GM23338 (cell line): Measurements from ENCODE around the gene SNAPC4.

Source experiments
- CREB1 ChIP-seq: fragments of 250-450 bp; sonication (Bioruptor Pico); IDR thresholded peaks from 2 replicates; pipeline ENCODE4 v1.5.0; 2020; ENCODE audit warnings: low read depth, mild to moderate bottlenecking, moderate library complexity
- EZH2 ChIP-seq: fragments of 200-600 bp; sonication (generic); IDR thresholded peaks from one replicate; pipeline ENCODE4 v1.8.0; 2017; ENCODE audit warnings: antibody characterized with exemption, mild to moderate bottlenecking, low read depth; ENCODE audit not compliant: unreplicated experiment
- EZH2phosphoT487 ChIP-seq: fragments of 200-600 bp; sonication (generic); IDR thresholded peaks from one replicate; pipeline ENCODE4 v1.8.1; 2018; ENCODE audit warnings: antibody characterized with exemption; ENCODE audit not compliant: unreplicated experiment
- JUNB ChIP-seq: IDR thresholded peaks from one replicate; pipeline ENCODE4 v1.6.1; 2016; ENCODE audit warnings: antibody characterized with exemption; ENCODE audit not compliant: unreplicated experiment
- NANOG ChIP-seq: IDR thresholded peaks from 2 replicates; pipeline ENCODE4 v1.6.1; 2016; ENCODE audit warnings: antibody characterized with exemption, borderline replicate concordance
- POLR2AphosphoS5 ChIP-seq: IDR thresholded peaks from 2 replicates; pipeline ENCODE4 v1.6.1; 2016; ENCODE audit warnings: antibody characterized with exemption, low read depth
- STAT1 ChIP-seq: IDR thresholded peaks from one replicate; pipeline ENCODE4 v1.6.1; 2016; ENCODE audit warnings: antibody characterized with exemption; ENCODE audit not compliant: unreplicated experiment
- ZNF114 ChIP-seq: fragments of 250-450 bp; sonication (Bioruptor Pico); IDR thresholded peaks from 2 replicates; pipeline ENCODE4 v1.5.0; 2020; ENCODE audit warnings: mild to moderate bottlenecking, moderate library complexity
- ZNF331 ChIP-seq: fragments of 250-450 bp; sonication (Bioruptor Pico); IDR thresholded peaks from 2 replicates; pipeline ENCODE4 v1.5.0; 2020; ENCODE audit warnings: low read depth, mild to moderate bottlenecking, moderate library complexity
- TF ChIP-seq, protein P1 (sequence below), 2 experiments: fragments of 200-600 bp in 1 of 2; sonication (generic) in 1 of 2; conservative IDR thresholded peaks; 2 replicates each; pipeline versions ENCODE4 v1.5.1 to v1.6.1; 2016 to 2017; ENCODE audit warnings: antibody characterized with exemption in 2 of 2, low read depth in 2 of 2, mild to moderate bottlenecking in 2 of 2, moderate library complexity in 1 of 2
- TF ChIP-seq, protein P2 (sequence below): fragments of 250-450 bp; sonication (Bioruptor Pico); IDR thresholded peaks from 2 replicates; pipeline ENCODE4 v1.5.0; 2020; ENCODE audit warnings: mild to moderate bottlenecking, moderate library complexity
- TF ChIP-seq, protein P3 (sequence below): IDR thresholded peaks from one replicate; pipeline ENCODE4 v1.6.1; 2018; ENCODE audit warnings: antibody characterized with exemption; ENCODE audit not compliant: unreplicated experiment
- TF ChIP-seq, protein P4 (sequence below): IDR thresholded peaks from 2 replicates; pipeline ENCODE4 v1.6.1; 2016; ENCODE audit warnings: antibody characterized with exemption

DNA sequence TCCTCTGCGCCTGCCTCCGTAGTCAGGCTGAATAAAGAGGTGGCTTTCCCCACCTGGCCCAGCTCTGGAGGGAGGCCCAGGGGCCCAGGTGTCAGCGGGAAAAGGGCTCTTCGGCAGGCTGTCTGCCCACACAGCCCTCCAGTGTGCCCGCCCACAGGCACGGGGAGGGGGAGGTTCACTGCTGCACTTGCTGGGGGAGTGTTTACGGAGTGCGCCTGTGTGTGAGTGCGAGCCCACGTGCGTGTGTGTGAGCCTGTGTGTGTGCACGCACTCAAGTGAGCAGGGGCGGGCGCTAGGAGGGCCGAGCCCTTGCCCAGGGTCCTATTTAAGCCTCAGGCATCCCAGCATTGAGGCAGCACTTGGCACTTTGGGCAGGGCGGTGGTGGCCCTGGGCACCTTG is 47.3 kb downstream of the SNAPC4 start:
- TF ChIP-seq EZH2phosphoT487 (no peak), POLR2AphosphoS5 (no peak), NANOG (no peak), EZH2 (no peak), STAT1 (no peak), CREB1 (no peak), JUNB (no peak), ZNF331 (CRISPR knock-in tag) (no peak), ZNF114 (CRISPR knock-in tag) (no peak)
- TF ChIP-seq, protein P1, sequence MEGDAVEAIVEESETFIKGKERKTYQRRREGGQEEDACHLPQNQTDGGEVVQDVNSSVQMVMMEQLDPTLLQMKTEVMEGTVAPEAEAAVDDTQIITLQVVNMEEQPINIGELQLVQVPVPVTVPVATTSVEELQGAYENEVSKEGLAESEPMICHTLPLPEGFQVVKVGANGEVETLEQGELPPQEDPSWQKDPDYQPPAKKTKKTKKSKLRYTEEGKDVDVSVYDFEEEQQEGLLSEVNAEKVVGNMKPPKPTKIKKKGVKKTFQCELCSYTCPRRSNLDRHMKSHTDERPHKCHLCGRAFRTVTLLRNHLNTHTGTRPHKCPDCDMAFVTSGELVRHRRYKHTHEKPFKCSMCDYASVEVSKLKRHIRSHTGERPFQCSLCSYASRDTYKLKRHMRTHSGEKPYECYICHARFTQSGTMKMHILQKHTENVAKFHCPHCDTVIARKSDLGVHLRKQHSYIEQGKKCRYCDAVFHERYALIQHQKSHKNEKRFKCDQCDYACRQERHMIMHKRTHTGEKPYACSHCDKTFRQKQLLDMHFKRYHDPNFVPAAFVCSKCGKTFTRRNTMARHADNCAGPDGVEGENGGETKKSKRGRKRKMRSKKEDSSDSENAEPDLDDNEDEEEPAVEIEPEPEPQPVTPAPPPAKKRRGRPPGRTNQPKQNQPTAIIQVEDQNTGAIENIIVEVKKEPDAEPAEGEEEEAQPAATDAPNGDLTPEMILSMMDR (conservative IDR thresholded peaks at IDR 0.05; ENCODE audit: low read depth in 2 of 2) = no peak
- TF ChIP-seq, protein P2, sequence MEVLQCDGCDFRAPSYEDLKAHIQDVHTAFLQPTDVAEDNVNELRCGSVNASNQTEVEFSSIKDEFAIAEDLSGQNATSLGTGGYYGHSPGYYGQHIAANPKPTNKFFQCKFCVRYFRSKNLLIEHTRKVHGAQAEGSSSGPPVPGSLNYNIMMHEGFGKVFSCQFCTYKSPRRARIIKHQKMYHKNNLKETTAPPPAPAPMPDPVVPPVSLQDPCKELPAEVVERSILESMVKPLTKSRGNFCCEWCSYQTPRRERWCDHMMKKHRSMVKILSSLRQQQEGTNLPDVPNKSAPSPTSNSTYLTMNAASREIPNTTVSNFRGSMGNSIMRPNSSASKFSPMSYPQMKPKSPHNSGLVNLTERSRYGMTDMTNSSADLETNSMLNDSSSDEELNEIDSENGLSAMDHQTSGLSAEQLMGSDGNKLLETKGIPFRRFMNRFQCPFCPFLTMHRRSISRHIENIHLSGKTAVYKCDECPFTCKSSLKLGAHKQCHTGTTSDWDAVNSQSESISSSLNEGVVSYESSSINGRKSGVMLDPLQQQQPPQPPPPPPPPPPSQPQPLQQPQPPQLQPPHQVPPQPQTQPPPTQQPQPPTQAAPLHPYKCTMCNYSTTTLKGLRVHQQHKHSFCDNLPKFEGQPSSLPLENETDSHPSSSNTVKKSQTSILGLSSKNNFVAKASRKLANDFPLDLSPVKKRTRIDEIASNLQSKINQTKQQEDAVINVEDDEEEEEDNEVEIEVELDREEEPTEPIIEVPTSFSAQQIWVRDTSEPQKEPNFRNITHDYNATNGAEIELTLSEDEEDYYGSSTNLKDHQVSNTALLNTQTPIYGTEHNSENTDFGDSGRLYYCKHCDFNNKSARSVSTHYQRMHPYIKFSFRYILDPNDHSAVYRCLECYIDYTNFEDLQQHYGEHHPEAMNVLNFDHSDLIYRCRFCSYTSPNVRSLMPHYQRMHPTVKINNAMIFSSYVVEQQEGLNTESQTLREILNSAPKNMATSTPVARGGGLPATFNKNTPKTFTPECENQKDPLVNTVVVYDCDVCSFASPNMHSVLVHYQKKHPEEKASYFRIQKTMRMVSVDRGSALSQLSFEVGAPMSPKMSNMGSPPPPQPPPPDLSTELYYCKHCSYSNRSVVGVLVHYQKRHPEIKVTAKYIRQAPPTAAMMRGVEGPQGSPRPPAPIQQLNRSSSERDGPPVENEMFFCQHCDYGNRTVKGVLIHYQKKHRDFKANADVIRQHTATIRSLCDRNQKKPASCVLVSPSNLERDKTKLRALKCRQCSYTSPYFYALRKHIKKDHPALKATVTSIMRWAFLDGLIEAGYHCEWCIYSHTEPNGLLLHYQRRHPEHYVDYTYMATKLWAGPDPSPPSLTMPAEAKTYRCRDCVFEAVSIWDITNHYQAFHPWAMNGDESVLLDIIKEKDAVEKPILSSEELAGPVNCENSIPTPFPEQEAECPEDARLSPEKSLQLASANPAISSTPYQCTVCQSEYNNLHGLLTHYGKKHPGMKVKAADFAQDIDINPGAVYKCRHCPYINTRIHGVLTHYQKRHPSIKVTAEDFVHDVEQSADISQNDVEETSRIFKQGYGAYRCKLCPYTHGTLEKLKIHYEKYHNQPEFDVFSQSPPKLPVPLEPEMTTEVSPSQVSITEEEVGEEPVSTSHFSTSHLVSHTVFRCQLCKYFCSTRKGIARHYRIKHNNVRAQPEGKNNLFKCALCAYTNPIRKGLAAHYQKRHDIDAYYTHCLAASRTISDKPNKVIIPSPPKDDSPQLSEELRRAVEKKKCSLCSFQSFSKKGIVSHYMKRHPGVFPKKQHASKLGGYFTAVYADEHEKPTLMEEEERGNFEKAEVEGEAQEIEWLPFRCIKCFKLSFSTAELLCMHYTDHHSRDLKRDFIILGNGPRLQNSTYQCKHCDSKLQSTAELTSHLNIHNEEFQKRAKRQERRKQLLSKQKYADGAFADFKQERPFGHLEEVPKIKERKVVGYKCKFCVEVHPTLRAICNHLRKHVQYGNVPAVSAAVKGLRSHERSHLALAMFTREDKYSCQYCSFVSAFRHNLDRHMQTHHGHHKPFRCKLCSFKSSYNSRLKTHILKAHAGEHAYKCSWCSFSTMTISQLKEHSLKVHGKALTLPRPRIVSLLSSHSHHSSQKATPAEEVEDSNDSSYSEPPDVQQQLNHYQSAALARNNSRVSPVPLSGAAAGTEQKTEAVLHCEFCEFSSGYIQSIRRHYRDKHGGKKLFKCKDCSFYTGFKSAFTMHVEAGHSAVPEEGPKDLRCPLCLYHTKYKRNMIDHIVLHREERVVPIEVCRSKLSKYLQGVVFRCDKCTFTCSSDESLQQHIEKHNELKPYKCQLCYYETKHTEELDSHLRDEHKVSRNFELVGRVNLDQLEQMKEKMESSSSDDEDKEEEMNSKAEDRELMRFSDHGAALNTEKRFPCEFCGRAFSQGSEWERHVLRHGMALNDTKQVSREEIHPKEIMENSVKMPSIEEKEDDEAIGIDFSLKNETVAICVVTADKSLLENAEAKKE (CRISPR knock-in tag) = no peak
- TF ChIP-seq, protein P3, sequence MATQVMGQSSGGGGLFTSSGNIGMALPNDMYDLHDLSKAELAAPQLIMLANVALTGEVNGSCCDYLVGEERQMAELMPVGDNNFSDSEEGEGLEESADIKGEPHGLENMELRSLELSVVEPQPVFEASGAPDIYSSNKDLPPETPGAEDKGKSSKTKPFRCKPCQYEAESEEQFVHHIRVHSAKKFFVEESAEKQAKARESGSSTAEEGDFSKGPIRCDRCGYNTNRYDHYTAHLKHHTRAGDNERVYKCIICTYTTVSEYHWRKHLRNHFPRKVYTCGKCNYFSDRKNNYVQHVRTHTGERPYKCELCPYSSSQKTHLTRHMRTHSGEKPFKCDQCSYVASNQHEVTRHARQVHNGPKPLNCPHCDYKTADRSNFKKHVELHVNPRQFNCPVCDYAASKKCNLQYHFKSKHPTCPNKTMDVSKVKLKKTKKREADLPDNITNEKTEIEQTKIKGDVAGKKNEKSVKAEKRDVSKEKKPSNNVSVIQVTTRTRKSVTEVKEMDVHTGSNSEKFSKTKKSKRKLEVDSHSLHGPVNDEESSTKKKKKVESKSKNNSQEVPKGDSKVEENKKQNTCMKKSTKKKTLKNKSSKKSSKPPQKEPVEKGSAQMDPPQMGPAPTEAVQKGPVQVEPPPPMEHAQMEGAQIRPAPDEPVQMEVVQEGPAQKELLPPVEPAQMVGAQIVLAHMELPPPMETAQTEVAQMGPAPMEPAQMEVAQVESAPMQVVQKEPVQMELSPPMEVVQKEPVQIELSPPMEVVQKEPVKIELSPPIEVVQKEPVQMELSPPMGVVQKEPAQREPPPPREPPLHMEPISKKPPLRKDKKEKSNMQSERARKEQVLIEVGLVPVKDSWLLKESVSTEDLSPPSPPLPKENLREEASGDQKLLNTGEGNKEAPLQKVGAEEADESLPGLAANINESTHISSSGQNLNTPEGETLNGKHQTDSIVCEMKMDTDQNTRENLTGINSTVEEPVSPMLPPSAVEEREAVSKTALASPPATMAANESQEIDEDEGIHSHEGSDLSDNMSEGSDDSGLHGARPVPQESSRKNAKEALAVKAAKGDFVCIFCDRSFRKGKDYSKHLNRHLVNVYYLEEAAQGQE = no peak
- TF ChIP-seq, protein P4, sequence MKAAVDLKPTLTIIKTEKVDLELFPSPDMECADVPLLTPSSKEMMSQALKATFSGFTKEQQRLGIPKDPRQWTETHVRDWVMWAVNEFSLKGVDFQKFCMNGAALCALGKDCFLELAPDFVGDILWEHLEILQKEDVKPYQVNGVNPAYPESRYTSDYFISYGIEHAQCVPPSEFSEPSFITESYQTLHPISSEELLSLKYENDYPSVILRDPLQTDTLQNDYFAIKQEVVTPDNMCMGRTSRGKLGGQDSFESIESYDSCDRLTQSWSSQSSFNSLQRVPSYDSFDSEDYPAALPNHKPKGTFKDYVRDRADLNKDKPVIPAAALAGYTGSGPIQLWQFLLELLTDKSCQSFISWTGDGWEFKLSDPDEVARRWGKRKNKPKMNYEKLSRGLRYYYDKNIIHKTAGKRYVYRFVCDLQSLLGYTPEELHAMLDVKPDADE = no peak
